GM12801 (cell line): ENCODE measurements around the gene OGT.

Source experiments
- CTCF ChIP-seq: IDR thresholded peaks from one replicate; pipeline ENCODE4 v1.5.1; 2011; ENCODE audit warnings: control low read depth; ENCODE audit not compliant: insufficient read length; ENCODE audit errors: extremely low read depth

The OGT gene

GRCh38 chrX:71533851-71534561 is 1.1 kb downstream of the OGT start:
- no peak for TF ChIP-seq CTCF

GRCh38 chrX:71534773-71535544 is 2.1 kb downstream of the OGT start:
- no peak for TF ChIP-seq CTCF

GRCh38 chrX:71536285-71536684 is 3.4 kb downstream of the OGT start:
- TF ChIP-seq CTCF: no peak

- TF ChIP-seq CTCF: no peak
Observed at GRCh38 chrX:71537743-71538142, 4.8 kb downstream of the OGT start.

GRCh38 chrX:71540801-71541200 is 7.9 kb downstream of the OGT start:
- TF ChIP-seq CTCF: no peak

- TF ChIP-seq CTCF: no peak
Observed at GRCh38 chrX:71541210-71542022, 8.5 kb downstream of the OGT start.

GRCh38 chrX:71542411-71542810 is 9.5 kb downstream of the OGT start:
- TF ChIP-seq CTCF: no peak
